Testis (tissue), 3 donors: Measurements from ENCODE around the gene POPDC2. TPM values are rescaled to one million over a fixed set of nuclear protein-coding genes. Genes with fewer than 3 reads are reported as not detected.

Experiments used
- DNase-seq: peaks from one replicate; pipeline ENCODE4 v3.0.0-alpha.2; 2019
- H3K27ac ChIP-seq, 2 donors: fragments of 200-600 bp; sonication (generic); one replicate each; pipeline ENCODE4 v1.5.1; 2019
- H3K27me3 ChIP-seq: fragments of 200-600 bp; sonication (generic); one replicate; pipeline ENCODE4 v1.5.1; 2019
- H3K36me3 ChIP-seq: fragments of 200-600 bp; sonication (generic); one replicate; pipeline ENCODE4 v1.5.1; 2017; ENCODE audit warnings: low read depth; ENCODE audit errors: missing control alignments
- H3K4me1 ChIP-seq: fragments of 200-600 bp; sonication (generic); one replicate; pipeline ENCODE4 v1.5.1; 2019
- H3K4me3 ChIP-seq, 2 donors: fragments of 200-600 bp; sonication (generic); one replicate each; pipeline ENCODE4 v1.5.1; 2017 to 2019
- H3K9me3 ChIP-seq: fragments of 200-600 bp; sonication (generic); one replicate; pipeline ENCODE4 v1.5.1; 2017
- POLR2A ChIP-seq: fragments of 450-650 bp; IDR thresholded peaks from one replicate; pipeline ENCODE4 v1.6.1; 2017; ENCODE audit warnings: antibody characterized with exemption, mild to moderate bottlenecking, moderate library complexity
- WGBS, 2 donors: methylation state at CpG; one replicate each; pipeline ENCODE4 v1.1.5; 2018; 5-methylcytosine and 5-hydroxymethylcytosine counted together
- intact Hi-C: fragments of 100-400 bp; cut with DNase I; formaldehyde crosslinking; loops from one replicate; pipeline ENCODE4 v1.15.1; 2023; ENCODE audit warnings: low total_unique reads
- polyA plus RNA-seq: library from polyadenylated mRNA; stranded (reverse); fragments of 350-450 nt; fragmentation: Illumina TruSeq; extraction: RNeasy Lipid Tissue Mini Kit (QIAGEN cat#74804); gene quantifications from one replicate; pipeline ENCODE4 v1.2.3, GENCODE V29; 2014; ENCODE audit warnings: low read depth, low replicate concordance; ENCODE audit not compliant: insufficient read depth
- total RNA-seq, 2 donors: library from RNA; depleted of rRNA; stranded (reverse); fragments of >200 nt; gene quantifications; one replicate each; pipeline ENCODE4 v1.2.3, GENCODE V29; 2016
- TF ChIP-seq, protein P1 (sequence below), 3 experiments: fragments of 450-650 bp in 2 of 3; fragments of 200-600 bp in 1 of 3; sonication (generic) in 1 of 3; IDR thresholded peaks; one replicate each; pipeline ENCODE4 v1.5.1; 2016 to 2019; ENCODE audit warnings: antibody characterized with exemption in 3 of 3, mild to moderate bottlenecking in 2 of 3, moderate library complexity in 1 of 3

POPDC2 gene
- total and polyA plus RNA-seq, 3 donors from 2014 or later, result 4.1 to 8.0 (median 5.7) TPM

DNA sequence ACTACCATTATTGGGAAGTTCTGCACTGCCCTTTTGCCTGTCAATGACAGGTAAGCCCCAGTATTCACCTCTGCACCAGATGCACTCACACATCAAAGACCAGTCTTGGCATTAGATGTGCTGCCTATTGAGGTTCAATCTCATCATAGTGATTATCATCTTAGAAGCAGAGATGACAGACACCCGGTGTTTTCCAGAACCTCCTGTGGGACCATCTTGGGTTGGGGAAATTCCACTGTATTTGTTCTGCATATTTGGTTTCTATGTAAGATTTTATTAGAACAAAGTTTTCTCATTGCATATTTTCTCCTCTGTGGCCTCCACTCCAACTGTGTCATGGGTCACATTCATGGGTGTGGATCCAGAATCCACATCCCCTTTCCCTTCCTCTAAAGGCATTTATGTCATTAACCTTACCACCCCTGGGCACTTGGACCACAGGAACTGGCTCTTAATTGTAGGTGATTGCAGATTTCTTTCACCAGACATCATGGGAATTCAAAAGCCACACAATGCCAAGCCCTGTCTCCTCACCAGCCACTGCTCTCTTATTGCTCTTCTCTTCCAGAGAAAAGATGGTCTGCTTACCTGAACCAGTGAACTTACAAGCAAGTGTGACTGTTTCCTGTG, 31.5 kb downstream of the POPDC2 start:
- 33 to 40% methylated on average over 1 of the region's 1 CpG for WGBS, 2 donors
- peak overlapping the region in 1 of 2 donors; percentile 84 for H3K27ac ChIP-seq
- no peak for DNase-seq
- H3K27me3 ChIP-seq, result no peaks in the 10 kb centered on the region
- H3K9me3 ChIP-seq, result no peaks in the 10 kb centered on the region
- TF ChIP-seq, protein P1, sequence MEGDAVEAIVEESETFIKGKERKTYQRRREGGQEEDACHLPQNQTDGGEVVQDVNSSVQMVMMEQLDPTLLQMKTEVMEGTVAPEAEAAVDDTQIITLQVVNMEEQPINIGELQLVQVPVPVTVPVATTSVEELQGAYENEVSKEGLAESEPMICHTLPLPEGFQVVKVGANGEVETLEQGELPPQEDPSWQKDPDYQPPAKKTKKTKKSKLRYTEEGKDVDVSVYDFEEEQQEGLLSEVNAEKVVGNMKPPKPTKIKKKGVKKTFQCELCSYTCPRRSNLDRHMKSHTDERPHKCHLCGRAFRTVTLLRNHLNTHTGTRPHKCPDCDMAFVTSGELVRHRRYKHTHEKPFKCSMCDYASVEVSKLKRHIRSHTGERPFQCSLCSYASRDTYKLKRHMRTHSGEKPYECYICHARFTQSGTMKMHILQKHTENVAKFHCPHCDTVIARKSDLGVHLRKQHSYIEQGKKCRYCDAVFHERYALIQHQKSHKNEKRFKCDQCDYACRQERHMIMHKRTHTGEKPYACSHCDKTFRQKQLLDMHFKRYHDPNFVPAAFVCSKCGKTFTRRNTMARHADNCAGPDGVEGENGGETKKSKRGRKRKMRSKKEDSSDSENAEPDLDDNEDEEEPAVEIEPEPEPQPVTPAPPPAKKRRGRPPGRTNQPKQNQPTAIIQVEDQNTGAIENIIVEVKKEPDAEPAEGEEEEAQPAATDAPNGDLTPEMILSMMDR (IDR thresholded peaks at IDR 0.05), result no peak
- TF ChIP-seq POLR2A, result no peak
- intact Hi-C loops, result no loop called here
- H3K4me3 ChIP-seq, result no peak overlapping the region
- H3K36me3 ChIP-seq, result no peaks in the 10 kb centered on the region
- H3K4me1 ChIP-seq, result peaks cover 18% of the 10 kb centered on the region

DNA sequence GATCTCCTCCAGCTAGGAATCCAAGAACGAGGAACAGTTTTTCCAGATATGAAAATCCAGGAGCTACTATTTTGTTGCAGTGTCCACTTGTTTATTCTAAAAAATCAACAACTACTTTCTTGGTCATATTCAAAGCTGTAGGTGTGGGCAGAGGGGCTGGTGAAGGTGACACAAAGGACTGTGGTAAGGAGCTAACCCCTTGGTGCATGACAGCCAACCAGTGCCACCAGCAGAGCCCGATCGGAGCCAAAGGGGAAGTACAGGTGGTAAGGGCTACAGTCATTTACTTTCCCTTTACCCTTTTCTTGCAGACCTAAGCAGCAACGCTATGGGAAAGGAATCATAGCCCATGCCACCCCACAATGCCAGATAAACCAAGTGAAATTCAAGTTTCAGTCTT, 32.0 kb downstream of the POPDC2 start:
- H3K9me3 ChIP-seq, result no peaks in the 10 kb centered on the region
- H3K4me1 ChIP-seq, result peaks cover 18% of the 10 kb centered on the region
- intact Hi-C loops, result no loop called here
- no peaks in the 10 kb centered on the region for H3K36me3 ChIP-seq
- no peaks in the 10 kb centered on the region for H3K27me3 ChIP-seq
- DNase-seq, result no peak
- TF ChIP-seq POLR2A, result no peak
- TF ChIP-seq, protein P1 (IDR thresholded peaks at IDR 0.05), result no peak
- peak overlapping the region in 1 of 2 donors; percentile 84 for H3K27ac ChIP-seq
- WGBS, 2 donors, result 77 to 78% methylated on average over 4 of the region's 4 CpGs
- H3K4me3 ChIP-seq, result no peak overlapping the region

DNA sequence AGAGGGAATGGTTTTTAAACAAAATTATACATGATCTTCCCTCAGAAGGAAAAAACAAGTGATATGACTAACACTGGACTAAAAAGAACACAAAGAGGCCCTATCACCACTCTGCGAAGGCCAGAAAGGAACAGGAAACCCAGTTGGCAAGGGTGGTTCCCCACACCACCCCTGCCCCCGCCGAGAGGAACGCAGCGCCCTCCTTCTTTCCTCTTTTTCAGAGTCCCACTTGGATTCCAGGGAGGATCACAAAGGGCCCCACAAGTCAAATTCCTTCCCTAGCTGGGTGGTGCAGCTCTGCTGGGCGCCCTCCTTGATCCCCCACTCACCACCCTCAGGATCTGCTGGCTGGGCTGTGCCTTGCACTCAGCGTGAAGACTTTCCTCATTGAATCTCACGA, 32.9 kb downstream of the POPDC2 start:
- H3K9me3 ChIP-seq, result no peaks in the 10 kb centered on the region
- intact Hi-C loops, result no loop called here
- TF ChIP-seq POLR2A, result no peak
- TF ChIP-seq, protein P1 (IDR thresholded peaks at IDR 0.05), result no peak
- DNase-seq, result no peak
- H3K4me3 ChIP-seq, result no peak overlapping the region
- WGBS, 2 donors, result 48 to 60% methylated on average over 8 of the region's 8 CpGs
- H3K36me3 ChIP-seq, result no peaks in the 10 kb centered on the region
- peak overlapping the region; percentile 49 to 84 for H3K27ac ChIP-seq
- no peaks in the 10 kb centered on the region for H3K27me3 ChIP-seq
- H3K4me1 ChIP-seq, result peaks cover 14% of the 10 kb centered on the region

DNA sequence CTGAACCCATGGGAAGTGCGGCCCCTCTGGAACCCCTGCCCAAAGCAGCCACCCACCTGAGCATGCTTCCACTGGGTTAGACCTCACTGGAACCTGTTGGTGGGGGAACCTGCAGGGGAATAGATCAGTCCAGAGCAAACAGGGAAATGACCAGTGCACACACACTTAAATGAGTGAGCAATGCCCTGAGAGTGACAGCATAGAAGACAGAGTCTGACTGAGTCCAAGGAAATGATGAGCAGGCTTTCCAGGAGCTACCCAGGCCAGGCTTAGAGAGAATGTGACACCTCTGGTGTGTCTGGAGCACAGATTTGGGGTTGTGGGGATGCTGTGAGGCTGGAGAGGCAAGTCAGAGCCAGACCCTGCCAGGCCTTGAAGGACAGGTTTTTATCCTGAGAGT, 34.2 kb downstream of the POPDC2 start:
- Histone ChIP-seq H3K27me3 (no peaks in the 10 kb centered on the region), H3K27ac (no peak overlapping the region), H3K9me3 (no peaks in the 10 kb centered on the region), H3K4me3 (no peak overlapping the region), H3K36me3 (no peaks in the 10 kb centered on the region), H3K4me1 (peaks cover 9% of the 10 kb centered on the region)
- DNase-seq, result no peak
- no peak for TF ChIP-seq POLR2A
- TF ChIP-seq, protein P1 (IDR thresholded peaks at IDR 0.05), result no peak
- WGBS, 2 donors, result 78 to 90% methylated on average over 1 of the region's 1 CpG
- intact Hi-C loops, result no loop called here
